K562 (cell line): ENCODE results near the gene NADK.

Experiments
- ATF7 ChIP-seq: fragments of 450-650 bp; IDR thresholded peaks from 2 replicates; pipeline ENCODE4 v1.7.1; 2014; ENCODE audit warnings: mild to moderate bottlenecking, moderate library complexity
- BDP1 ChIP-seq: IDR thresholded peaks from 3 replicates; pipeline ENCODE4 v1.6.1; 2011; ENCODE audit not compliant: insufficient read length, insufficient read depth
- CTCF ChIP-seq, 3 experiments: IDR thresholded peaks in 2 of 3; conservative IDR thresholded peaks in 1 of 3; 2 replicates each; pipeline ENCODE4 v1.5.1; 2011 to 2012; ENCODE audit warnings: low read length in 3 of 3, mild to moderate bottlenecking in 3 of 3, control low read depth in 2 of 3, improper control_type of control experiment in 1 of 3, inconsistent platforms in 1 of 3, low read depth in 1 of 3, mixed read lengths in 1 of 3, moderate library complexity in 1 of 3; ENCODE audit not compliant: insufficient read depth in 2 of 3
- ETV6 ChIP-seq, 3 experiments: fragments of 150-350 bp in 1 of 3; sonication (generic) in 1 of 3; formaldehyde crosslinking in 1 of 3; IDR thresholded peaks; 2 replicates each; pipeline versions ENCODE4 v1.6.1 to v1.8.0; 2014 to 2022; ENCODE audit warnings: borderline replicate concordance in 2 of 3, low read depth in 2 of 3, antibody characterized with exemption in 1 of 3, low read length in 1 of 3, mild to moderate bottlenecking in 1 of 3, missing genetic modification reagents in 1 of 3
- ID3 ChIP-seq, 2 experiments: fragments of 250-450 bp in 1 of 2; fragments of 450-650 bp in 1 of 2; sonication (Bioruptor Pico) in 1 of 2; IDR thresholded peaks; 2 replicates each; pipeline versions ENCODE4 v1.6.1 to v1.8.0; 2016 to 2021; ENCODE audit warnings: mild to moderate bottlenecking in 2 of 2, moderate library complexity in 2 of 2, missing compliant biosample characterization in 1 of 2, missing genetic modification characterization in 1 of 2
- MAX ChIP-seq: sonication (generic); formaldehyde crosslinking; IDR thresholded peaks from 2 replicates; pipeline ENCODE4 v1.9.0; 2022; ENCODE audit warnings: mild to moderate bottlenecking, missing genetic modification reagents
- POLR2A ChIP-seq: fragments of 450-650 bp; conservative IDR thresholded peaks from 2 replicates; pipeline ENCODE4 v1.6.1; 2016
- RAD21 ChIP-seq, 2 experiments: fragments of 250-450 bp in 1 of 2; fragments of 450-650 bp in 1 of 2; sonication (Bioruptor Pico) in 1 of 2; formaldehyde crosslinking in 1 of 2; IDR thresholded peaks in 1 of 2; conservative IDR thresholded peaks in 1 of 2; 2 replicates each; pipeline versions ENCODE4 v1.4.0 to v1.8.0; 2020 to 2022; ENCODE audit warnings: mild to moderate bottlenecking in 2 of 2, moderate library complexity in 1 of 2
- SMARCE1 ChIP-seq: fragments of 450-650 bp; IDR thresholded peaks from 2 replicates; pipeline ENCODE4 v1.7.1; 2016; ENCODE audit warnings: mild to moderate bottlenecking
- SRSF3 ChIP-seq: fragments of 200-400 bp; formaldehyde crosslinking; IDR thresholded peaks from 2 replicates; pipeline ENCODE4 v1.6.1; 2016; ENCODE audit warnings: mild to moderate bottlenecking, low read length, moderate library complexity; ENCODE audit not compliant: insufficient read depth
- TBP ChIP-seq: optimal IDR thresholded peaks from 2 replicates; pipeline ENCODE3; 2011; ENCODE audit warnings: low read depth, low read length, improper control_type of control experiment
- TCF7L2 ChIP-seq: fragments of 150-350 bp; IDR thresholded peaks from 2 replicates; pipeline ENCODE4 v1.6.1; 2016; ENCODE audit warnings: low read depth, mild to moderate bottlenecking, low read length, moderate library complexity
- ZFP91 ChIP-seq: sonication (generic); formaldehyde crosslinking; IDR thresholded peaks from 2 replicates; pipeline ENCODE4 v1.8.0; 2022; ENCODE audit warnings: mild to moderate bottlenecking, missing genetic modification reagents

- TF ChIP-seq ETV6 (IDR thresholded peaks at IDR 0.05; ENCODE audit: borderline replicate concordance in 1 of 2, low read depth in 2 of 2, low read length in 1 of 2) (no peak), ETV6 (CRISPR knock-in tag; IDR thresholded peaks at IDR 0.05; ENCODE audit: borderline replicate concordance) (no peak), CTCF (IDR thresholded peaks at IDR 0.05 in 2 of 3, conservative IDR thresholded peaks at IDR 0.05 in 1 of 3; ENCODE audit: insufficient read depth in 2 of 3, low read depth in 1 of 3, low read length in 3 of 3) (no peak), ZFP91 (no peak), TCF7L2 (no peak), SMARCE1 (no peak), SRSF3 (no peak), RAD21 (CRISPR knock-in tag; conservative IDR thresholded peaks at IDR 0.05 in 1 of 2, IDR thresholded peaks at IDR 0.05 in 1 of 2) (no peak), TBP (no peak), POLR2A (no peak), BDP1 (no peak), ATF7 (no peak), ID3 (CRISPR knock-in tag; IDR thresholded peaks at IDR 0.05) (no peak), ID3 (tag; IDR thresholded peaks at IDR 0.05) (no peak), MAX (CRISPR knock-in tag) (no peak)
Measured at GRCh38 chr1:1788136-1788535, 9.9 kb upstream of the NADK start.
